ENCODE data around the gene HOXA7.

The HOXA7 gene

GRCh38 chr7:27158436-27159265 is 2.2 kb upstream of the HOXA7 start:
- TF ChIP-seq REST (IDR thresholded peaks at IDR 0.05; ENCODE audit: insufficient read depth in 1 of 2, low read depth in 2 of 2, low read length in 2 of 2), result no peak
- TF ChIP-seq FOXP2 (optimal IDR thresholded peaks at IDR 0.05; ENCODE audit: borderline replicate concordance, extremely low read depth, extremely low read length, insufficient read depth), result no peak
- TF ChIP-seq POLR2AphosphoS5 (IDR thresholded peaks at IDR 0.05; ENCODE audit: low read depth, low read length), result no peak
- no peak for TF ChIP-seq TAF1 (IDR thresholded peaks at IDR 0.05; ENCODE audit: borderline replicate concordance, insufficient read depth, low read length)
- TF ChIP-seq SIN3A (IDR thresholded peaks at IDR 0.05; ENCODE audit: borderline replicate concordance, insufficient read depth, low read length), result no peak

- TF ChIP-seq SIN3A (IDR thresholded peaks at IDR 0.05; ENCODE audit: borderline replicate concordance, insufficient read depth, low read length) (no peak), FOXP2 (optimal IDR thresholded peaks at IDR 0.05; ENCODE audit: borderline replicate concordance, extremely low read depth, extremely low read length, insufficient read depth) (no peak), TAF1 (IDR thresholded peaks at IDR 0.05; ENCODE audit: borderline replicate concordance, insufficient read depth, low read length) (no peak), REST (IDR thresholded peaks at IDR 0.05; ENCODE audit: insufficient read depth in 1 of 2, low read depth in 2 of 2, low read length in 2 of 2) (no peak), POLR2AphosphoS5 (IDR thresholded peaks at IDR 0.05; ENCODE audit: low read depth, low read length) (no peak)
Observed at GRCh38 chr7:27157702-27158431, 1.4 kb upstream of the HOXA7 start.

- TF ChIP-seq REST (IDR thresholded peaks at IDR 0.05; ENCODE audit: insufficient read depth in 1 of 2, low read depth in 2 of 2, low read length in 2 of 2), result no peak
- no peak for TF ChIP-seq SIN3A (IDR thresholded peaks at IDR 0.05; ENCODE audit: borderline replicate concordance, insufficient read depth, low read length)
- no peak for TF ChIP-seq FOXP2 (optimal IDR thresholded peaks at IDR 0.05; ENCODE audit: borderline replicate concordance, extremely low read depth, extremely low read length, insufficient read depth)
- no peak for TF ChIP-seq POLR2AphosphoS5 (IDR thresholded peaks at IDR 0.05; ENCODE audit: low read depth, low read length)
- TF ChIP-seq TAF1 (IDR thresholded peaks at IDR 0.05; ENCODE audit: borderline replicate concordance, insufficient read depth, low read length), result no peak
Observed at GRCh38 chr7:27156916-27157701, 634 bp upstream of the HOXA7 start.

- TF ChIP-seq TAF1 (IDR thresholded peaks at IDR 0.05; ENCODE audit: borderline replicate concordance, insufficient read depth, low read length) (no peak), REST (IDR thresholded peaks at IDR 0.05; ENCODE audit: insufficient read depth in 1 of 2, low read depth in 2 of 2, low read length in 2 of 2) (no peak), FOXP2 (optimal IDR thresholded peaks at IDR 0.05; ENCODE audit: borderline replicate concordance, extremely low read depth, extremely low read length, insufficient read depth) (no peak), SIN3A (IDR thresholded peaks at IDR 0.05; ENCODE audit: borderline replicate concordance, insufficient read depth, low read length) (no peak), POLR2AphosphoS5 (IDR thresholded peaks at IDR 0.05; ENCODE audit: low read depth, low read length) (no peak)
Observed at GRCh38 chr7:27155816-27156507, 513 bp downstream of the HOXA7 start.
